ENCODE results near the gene DPF3.

DNA sequence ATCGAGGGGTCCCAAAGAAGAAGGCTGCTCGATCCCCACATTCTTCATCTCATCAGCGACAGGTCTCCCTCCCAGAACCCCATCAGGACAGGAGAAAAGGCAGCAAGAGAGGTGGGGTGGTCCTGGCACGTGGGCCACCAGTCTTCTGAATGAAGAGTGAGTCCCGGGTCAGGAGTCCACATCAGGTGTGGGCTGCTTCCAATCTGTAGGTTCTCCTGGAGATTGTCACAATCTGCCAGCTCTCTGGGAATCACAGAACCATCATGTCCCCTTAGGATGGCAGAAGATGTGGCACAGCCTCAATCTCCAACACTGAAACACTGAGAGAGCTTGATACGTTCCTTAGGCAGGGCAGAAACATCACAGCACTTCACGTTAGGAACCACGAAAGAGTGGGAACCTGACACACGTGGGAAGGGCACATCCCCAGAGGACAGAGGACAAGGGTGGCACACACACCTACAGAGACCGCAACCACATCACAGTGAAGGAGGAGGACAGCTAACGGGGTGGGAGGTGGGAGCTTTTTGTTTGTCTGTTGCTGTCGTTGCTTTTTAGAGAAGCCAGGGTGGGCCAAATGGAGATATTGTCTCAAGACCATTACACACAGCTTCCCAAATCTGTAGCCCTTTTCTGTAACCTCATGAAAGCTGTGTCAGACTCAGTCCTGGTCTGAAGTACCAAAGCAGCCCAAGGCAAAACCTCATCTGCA is 284.5 kb downstream of the DPF3 start:
- TF ChIP-seq CTCF (conservative IDR thresholded peaks at IDR 0.05 in 1 of 2, IDR thresholded peaks at IDR 0.05 in 1 of 2; ENCODE audit: low read depth in 1 of 2, low read length in 2 of 2), result no peak
- no peak for TF ChIP-seq EZH2 (IDR thresholded peaks at IDR 0.05; ENCODE audit: low read length, missing control alignments)

Data from fibroblast of lung (primary cell).